Measurements from ENCODE around the gene STYXL1.

- no peak for TF ChIP-seq CTCF (IDR thresholded peaks at IDR 0.05)
- TF ChIP-seq EZH2 (IDR thresholded peaks at IDR 0.05), result no peak
- no peak for TF ChIP-seq EZH2phosphoT487 (IDR thresholded peaks at IDR 0.05)
Observed at GRCh38 chr7:76002822-76003221, 45.0 kb downstream of the STYXL1 start.

Data from neural progenitor cell (in vitro differentiated cells).